HFF-Myc (cell line): ENCODE results near the gene ETV6.

Experiments
- DNase-seq: peaks from one replicate; pipeline ENCODE4 v3.0.0-alpha.2; 2011; ENCODE audit warnings: low read depth; ENCODE audit errors: extremely low read depth
- H3K4me3 ChIP-seq: replicated peaks from 2 replicates; pipeline ENCODE4 v1.5.1; 2011; ENCODE audit warnings: low read depth, mild to moderate bottlenecking, control low read depth, low read length
- CTCF ChIP-seq: IDR thresholded peaks from 2 replicates; pipeline ENCODE4 v1.5.1; 2012; ENCODE audit warnings: mild to moderate bottlenecking, low read depth, low read length, control low read depth; ENCODE audit errors: missing control alignments

The ETV6 gene

DNA sequence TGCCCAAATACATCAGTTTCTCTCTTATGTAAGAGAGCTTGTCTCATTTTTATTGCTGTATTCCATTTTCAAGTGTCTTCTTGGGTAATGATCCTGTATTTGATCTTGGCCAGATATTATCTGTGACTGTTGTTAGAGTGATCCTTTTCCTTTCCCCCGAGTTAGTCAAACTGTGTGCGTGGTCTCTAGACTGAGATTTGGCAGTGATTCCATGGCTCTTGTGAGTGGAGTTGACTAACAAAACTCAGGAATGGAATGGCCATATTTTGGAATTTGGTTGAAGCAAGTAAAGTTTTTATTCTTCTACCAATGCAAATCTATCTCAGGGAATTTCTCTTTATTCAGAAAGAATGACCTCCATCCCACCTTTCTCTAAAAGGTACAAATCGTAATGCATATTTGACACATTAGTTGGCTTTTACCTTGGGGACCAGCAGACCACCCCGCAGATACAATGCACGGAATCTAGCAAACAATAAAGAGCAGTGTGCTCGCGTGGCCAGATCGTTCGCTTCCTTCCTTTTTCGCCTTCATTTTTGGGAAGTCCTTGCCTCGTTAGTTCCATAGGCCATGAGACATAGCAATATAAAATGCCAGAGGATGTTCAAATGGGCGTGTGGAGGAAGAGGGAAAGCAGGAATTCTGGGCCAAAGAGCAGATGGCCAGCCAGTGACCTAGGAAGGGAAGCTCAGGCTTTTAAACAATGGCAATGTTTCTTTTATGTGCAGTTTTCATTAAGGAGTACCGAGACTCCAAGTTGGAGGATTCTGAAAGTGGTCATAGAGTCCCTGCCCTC, 24.4 kb downstream of the ETV6 start:
- no peak overlapping the region for H3K4me3 ChIP-seq
- no peak for DNase-seq
- TF ChIP-seq CTCF: no peak

DNA sequence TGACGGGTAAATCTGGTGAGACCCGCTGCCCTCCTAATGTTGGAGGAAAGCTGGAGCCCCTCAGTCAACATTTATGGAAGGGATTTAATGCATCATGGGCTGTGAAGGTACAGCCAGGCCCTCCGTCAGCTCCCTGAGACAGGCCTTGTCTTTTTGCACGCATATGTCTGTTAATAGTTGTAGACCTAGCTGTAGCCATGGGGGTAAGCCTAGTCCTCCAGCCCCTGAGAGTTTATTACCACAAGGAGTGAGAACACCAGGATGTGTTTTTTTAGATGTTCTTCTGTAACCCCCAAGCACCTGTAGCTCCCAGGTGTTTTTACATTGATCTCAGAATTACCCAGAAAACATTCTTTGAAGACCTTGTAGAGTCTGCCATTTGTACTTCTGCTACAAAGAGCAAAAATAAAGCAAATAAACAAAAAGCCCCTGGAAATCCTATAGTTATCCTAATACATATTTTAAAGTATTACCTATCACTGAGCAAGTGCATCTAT, 25.5 kb downstream of the ETV6 start:
- no peak for TF ChIP-seq CTCF
- no peak overlapping the region for H3K4me3 ChIP-seq
- no peak for DNase-seq

DNA sequence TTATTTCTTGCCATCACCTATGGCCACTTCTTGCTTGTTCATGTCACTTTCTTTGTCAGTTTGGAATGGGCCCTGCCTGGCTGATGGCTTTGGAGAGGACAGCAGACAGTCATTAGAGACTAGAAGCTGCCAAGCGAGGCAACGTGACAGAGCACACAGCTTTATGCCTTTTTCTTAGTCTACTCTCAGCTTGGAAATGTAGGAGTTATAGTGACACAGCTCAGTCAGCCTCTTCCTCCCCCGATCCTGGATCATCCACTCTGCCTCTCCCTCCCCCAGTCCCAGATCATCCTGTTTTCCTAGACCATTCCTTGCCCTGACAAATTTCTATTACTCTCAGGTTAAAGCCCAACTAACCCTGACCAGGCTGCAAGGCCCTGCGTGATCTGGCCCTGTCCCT, 26.6 kb downstream of the ETV6 start:
- no peak for TF ChIP-seq CTCF
- no peak overlapping the region for H3K4me3 ChIP-seq
- no peak for DNase-seq

GRCh38 chr12:11677093-11677492, 27.6 kb downstream of the ETV6 start:
- TF ChIP-seq CTCF: no peak
- no peak for DNase-seq
- H3K4me3 ChIP-seq: no peak overlapping the region

GRCh38 chr12:11677752-11678151, 28.3 kb downstream of the ETV6 start:
- DNase-seq: no peak
- no peak overlapping the region for H3K4me3 ChIP-seq
- no peak for TF ChIP-seq CTCF

DNA sequence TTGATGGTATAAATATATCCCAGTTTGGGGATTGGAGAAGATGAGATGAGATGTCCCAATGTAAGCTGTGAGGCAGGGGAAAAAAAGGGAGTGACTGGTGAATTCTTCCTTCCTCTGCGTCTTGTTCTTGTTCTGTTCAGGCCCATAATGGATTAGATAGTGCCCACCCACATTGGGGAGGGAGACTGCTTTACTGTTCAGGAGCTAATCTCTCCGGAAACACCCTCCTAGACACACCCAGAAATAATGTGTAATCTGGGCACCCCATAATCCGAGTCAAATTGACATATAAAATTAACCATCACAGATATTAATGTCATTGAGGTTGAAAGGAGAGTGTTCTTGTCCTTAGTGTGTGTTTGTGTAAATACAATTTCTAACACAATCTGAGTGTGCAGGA, 29.3 kb downstream of the ETV6 start:
- H3K4me3 ChIP-seq: no peak overlapping the region
- TF ChIP-seq CTCF: no peak
- no peak for DNase-seq
